HCT116 (cell line): Measurements from ENCODE around the gene RANBP1. TPM values are rescaled to one million over a fixed set of nuclear protein-coding genes. Genes with fewer than 3 reads are reported as not detected.
"Not testable (repeated sequence)": the region's sequence is repeated elsewhere in the genome, so short reads cannot be mapped to it uniquely, and the experiment has no call there.

Experiments
- ATAC-seq: fragments of 200-7000 bp; cut with Tn5 transposase; 2 replicates; pipeline ENCODE4 v1.9.1; 2020; ENCODE audit warnings: mild to moderate bottlenecking, moderate library complexity
- Bru-seq: library from RNA; stranded (reverse); fragments of 400-500 nt; gene quantifications from one replicate; lab custom pipeline; 2021; lab: Mats Ljungman, UMichigan
- BruChase-seq, 2 experiments: library from RNA; stranded (reverse); fragments of 400-500 nt; gene quantifications; one replicate each; lab custom pipeline; 2021; lab: Mats Ljungman, UMichigan
- BruUV-seq: library from RNA; stranded (reverse); fragments of 400-500 nt; replicated peaks from 2 replicates; lab custom pipeline; 2021; lab: Mats Ljungman, UMichigan
- CTCF ChIA-PET: fragments of 300-600 bp; sonication (Branson Sonifier 250); formaldehyde crosslinking; loops from one replicate; lab custom pipeline; 2021; ENCODE audit warnings: antibody characterized with exemption; lab: Charles Lee
- POLR2A ChIA-PET: fragments of 300-600, 350-600 bp; sonication (Branson Sonifier 250); formaldehyde crosslinking; loops from one replicate; lab custom pipeline; 2021; ENCODE audit warnings: antibody characterized with exemption; lab: Charles Lee
- RAD21 ChIA-PET, 2 experiments: fragments of 300-600 bp; sonication (Branson Sonifier 250); formaldehyde crosslinking; loops; one replicate each; lab custom pipeline; 2023; ENCODE audit warnings: low total read pairs in 2 of 2; ENCODE audit not compliant: uncharacterized antibody in 2 of 2, unreplicated experiment in 2 of 2, low non-redundant PET in 1 of 2; lab: Charles Lee
- DNase-seq: peaks from one replicate; pipeline ENCODE4 v3.0.0-alpha.2; 2010; ENCODE audit warnings: low read depth, low spot score
- H2AFZ ChIP-seq: fragments of 200-600 bp; shearing (Covaris generic), sonication (generic); 2 replicates; pipeline ENCODE4 v1.6.1; 2017; ENCODE audit warnings: low read depth, mixed run types, mixed read lengths, antibody characterized with exemption, low read length; ENCODE audit not compliant: poor library complexity, severe bottlenecking
- H3K27ac ChIP-seq: 2 replicates; pipeline ENCODE4 v1.5.1; 2012; ENCODE audit warnings: low read depth, low read length
- H3K27me3 ChIP-seq: fragments of 200-600 bp; sonication (generic); 2 replicates; pipeline ENCODE4 v1.6.1; 2016; ENCODE audit warnings: mixed run types, low read length, mixed read lengths; ENCODE audit not compliant: insufficient read depth
- H3K36me3 ChIP-seq, 2 experiments: fragments of 200-500 bp in 1 of 2; fragments of 200-600 bp in 1 of 2; sonication (Bioruptor generic) in 1 of 2; sonication (generic) in 1 of 2; 2 replicates each; pipeline versions ENCODE4 v1.5.1 to v1.6.1; 2014 to 2016; ENCODE audit warnings: low read length in 2 of 2, inconsistent platforms in 1 of 2, mixed read lengths in 1 of 2, mixed run types in 1 of 2; ENCODE audit not compliant: insufficient read depth in 2 of 2, control insufficient read depth in 1 of 2
- H3K4me1 ChIP-seq, 2 experiments: fragments of 200-600 bp in 1 of 2; sonication (generic) in 1 of 2; 2 replicates each; pipeline versions ENCODE4 v1.5.1 to v1.6.1; 2012 to 2017; ENCODE audit warnings: low read length in 2 of 2, inconsistent platforms in 1 of 2, mild to moderate bottlenecking in 1 of 2, mixed read lengths in 1 of 2, mixed run types in 1 of 2, moderate library complexity in 1 of 2; ENCODE audit not compliant: insufficient read depth in 2 of 2, control insufficient read depth in 1 of 2
- H3K4me2 ChIP-seq: fragments of 200-600 bp; sonication (generic); 2 replicates; pipeline ENCODE4 v1.6.1; 2017; ENCODE audit warnings: mixed run types, low read length, mixed read lengths
- H3K4me3 ChIP-seq, 2 experiments: fragments of 200-600 bp in 1 of 2; sonication (generic) in 1 of 2; replicated peaks in 1 of 2; 2 replicates each; pipeline ENCODE4 v1.5.1; 2011 to 2016; ENCODE audit warnings: low read length in 2 of 2, control low read depth in 1 of 2, low read depth in 1 of 2, mild to moderate bottlenecking in 1 of 2, mixed read lengths in 1 of 2, mixed run types in 1 of 2
- H3K79me2 ChIP-seq: fragments of 200-600 bp; sonication (generic); 2 replicates; pipeline ENCODE4 v1.6.1; 2017; ENCODE audit warnings: mild to moderate bottlenecking, mixed run types, low read length, moderate library complexity, mixed read lengths; ENCODE audit not compliant: insufficient read depth
- H3K9ac ChIP-seq: fragments of 200-600 bp; sonication (generic); 2 replicates; pipeline ENCODE4 v1.6.1; 2016; ENCODE audit warnings: low read length, mixed read lengths
- H3K9me2 ChIP-seq: fragments of 200-600 bp; sonication (generic), shearing (Covaris generic); 2 replicates; pipeline ENCODE4 v1.6.1; 2017; ENCODE audit warnings: mixed run types, mild to moderate bottlenecking, moderate library complexity; ENCODE audit not compliant: insufficient read depth
- H3K9me3 ChIP-seq, 2 experiments: fragments of 200-500 bp in 1 of 2; fragments of 200-600 bp in 1 of 2; sonication (Bioruptor generic) in 1 of 2; sonication (generic) in 1 of 2; 2 replicates each; pipeline ENCODE4 v1.6.1; 2014 to 2017; ENCODE audit warnings: low read length in 2 of 2, mixed read lengths in 2 of 2, inconsistent platforms in 1 of 2, low read depth in 1 of 2, mild to moderate bottlenecking in 1 of 2, mixed run types in 1 of 2, moderate library complexity in 1 of 2; ENCODE audit not compliant: control insufficient read depth in 1 of 2, insufficient read depth in 1 of 2
- H4K20me1 ChIP-seq: fragments of 200-600 bp; sonication (generic), shearing (Covaris generic); 2 replicates; pipeline ENCODE4 v1.6.1; 2017; ENCODE audit warnings: mixed run types, mild to moderate bottlenecking, moderate library complexity; ENCODE audit not compliant: insufficient read depth
- CBX3 ChIP-seq: IDR thresholded peaks from 2 replicates; pipeline ENCODE4 v1.6.1; 2012; ENCODE audit warnings: low read depth
- CEBPB ChIP-seq: IDR thresholded peaks from 2 replicates; pipeline ENCODE4 v1.6.1; 2012; ENCODE audit warnings: low read depth
- ELF1 ChIP-seq: IDR thresholded peaks from 2 replicates; pipeline ENCODE4 v1.6.1; 2012; ENCODE audit warnings: low read depth, borderline replicate concordance
- FOSL1 ChIP-seq: IDR thresholded peaks from 2 replicates; pipeline ENCODE4 v1.6.1; 2012; ENCODE audit warnings: low read depth
- JUND ChIP-seq: IDR thresholded peaks from 2 replicates; pipeline ENCODE4 v1.6.1; 2012
- MAX ChIP-seq: IDR thresholded peaks from 2 replicates; pipeline ENCODE4 v1.6.1; 2012
- ZFX ChIP-seq: fragments of 450-650 bp; IDR thresholded peaks from 2 replicates; pipeline ENCODE4 v1.6.1; 2017
- intact Hi-C: fragments of 100-400 bp; cut with micrococcal nuclease; formaldehyde crosslinking; loops from 2 replicates; pipeline ENCODE4 v1.10.0; 2022
- long read RNA-seq: library from polyadenylated mRNA; unstranded; transcript quantifications from one replicate; pipeline ENCODE4 v2.0.0, GENCODE V29; 2021; ENCODE audit not compliant: unreplicated experiment
- polyA plus RNA-seq: library from polyadenylated mRNA; unstranded; fragments of >200 nt; gene quantifications from 2 replicates; pipeline ENCODE4 v1.2.1, GENCODE V29; 2012; ENCODE audit warnings: missing spikeins
- total RNA-seq: library from RNA; stranded (reverse); gene quantifications from one replicate; pipeline ENCODE4 v1.2.1, GENCODE V29; 2021; ENCODE audit not compliant: unreplicated experiment

Gene RANBP1
- total RNA-seq (351 TPM), Bru-seq, nascent RNA (percentile 79 among the genes with signal in this experiment), BruChase-seq, experiment 1, labeled RNA remaining after a 6-hour chase (percentile 92 among the genes with signal in this experiment), BruChase-seq, experiment 2, labeled RNA remaining after a 2-hour chase (percentile 85 among the genes with signal in this experiment)
- 240 and 283 TPM in 2 replicates for polyA plus RNA-seq
- long read RNA-seq, transcript RANBP1-201 (6 exons, 837 nt) = major isoform, 299 of 534 reads
- long read RNA-seq, transcript RANBP1-202 (6 exons, 1,132 nt) = minor isoform, 189 of 534 reads
- long read RNA-seq, partial matches to known transcripts = 23 of 534 reads
- long read RNA-seq, other reads (novel, unspliced or antisense) = 19 of 534 reads

GRCh38 chr22:20115691-20116375, at the start of gene RANBP1:
Gene RANBP1, plus strand, starts transcription at chr22:20116104. Its CDS starts 81 bp downstream, at chr22:20116185.
- Histone ChIP-seq H3K9me2 (no peaks in the 10 kb centered on the region), H3K27ac (peak within 1 kb of the TSS; percentile 79), H3K4me1 (peaks cover 12 to 31% of the 10 kb centered on the region in 2 experiments), H2AFZ (no peak within 1 kb of the TSS), H3K9me3 (no peaks in the 10 kb centered on the region), H3K4me2 (peak within 1 kb of the TSS; percentile 91), H3K9ac (peak within 1 kb of the TSS; percentile 99), H3K4me3 (peak within 1 kb of the TSS; percentile 77 to 97), H3K79me2 (peaks cover 64% of the 10 kb centered on the region), H4K20me1 (no peaks in the 10 kb centered on the region), H3K27me3 (no peaks in the 10 kb centered on the region), H3K36me3 (peaks cover 12 to 41% of the 10 kb centered on the region in 2 experiments; a peak in 3 of 4 replicates)
- DNase-seq (no peak), ATAC-seq (no peak)
- TF ChIP-seq CBX3 (no peak), JUND (no peak), ELF1 (no peak), CEBPB (no peak), ZFX (no peak), FOSL1 (no peak)
- RAD21 ChIA-PET = no interaction called here
- intact Hi-C loops = loop anchor here (10.0 kb wide), 1 partner anchor 151 kb away; no protein-coding TSS in a partner anchor
- POLR2A ChIA-PET = no interaction called here
- no TSS peak for BruUV-seq
- CTCF ChIA-PET = no interaction called here

- TF ChIP-seq MAX = no peak
- intact Hi-C loops = no loop called here
- H3K9me2 ChIP-seq = no peaks in the 10 kb centered on the region
- no peaks in the 10 kb centered on the region for H3K9me3 ChIP-seq
- ChIA-PET POLR2A (no interaction called here), CTCF (no interaction called here), RAD21 (no interaction called here)
- H3K27ac ChIP-seq = no peak overlapping the region
- no peak for ATAC-seq
- H4K20me1 ChIP-seq = no peaks in the 10 kb centered on the region
- no peak overlapping the region for H3K4me2 ChIP-seq
- H3K36me3 ChIP-seq = no peaks in the 10 kb centered on the region
- H2AFZ ChIP-seq = no peak overlapping the region
- peaks cover 4 to 16% of the 10 kb centered on the region in 2 experiments for H3K4me1 ChIP-seq
- no peak for DNase-seq
- no peak overlapping the region for H3K9ac ChIP-seq
- H3K79me2 ChIP-seq = no peaks in the 10 kb centered on the region
- BruUV-seq = no TSS peak
- H3K27me3 ChIP-seq = no peaks in the 10 kb centered on the region
- H3K4me3 ChIP-seq = no peak overlapping the region
Measured at GRCh38 chr22:20066617-20067383, 49.1 kb upstream of the RANBP1 start.

- ATAC-seq, H3K9ac ChIP-seq, BruUV-seq, H3K79me2 ChIP-seq, RAD21 ChIA-PET, H3K9me2 ChIP-seq, H3K4me3 ChIP-seq, H3K9me3 ChIP-seq, POLR2A ChIA-PET, H4K20me1 ChIP-seq, CTCF ChIA-PET, H3K27ac ChIP-seq, H2AFZ ChIP-seq, H3K27me3 ChIP-seq, intact Hi-C loops, DNase-seq, H3K36me3 ChIP-seq, H3K4me2 ChIP-seq: not testable (repeated sequence)
- H3K4me1 ChIP-seq = peaks cover 3 to 11% of the 10 kb centered on the region in 2 experiments
Measured at GRCh38 chr22:20067384-20067682, 48.6 kb upstream of the RANBP1 start.
